ENCODE measurements around the gene PCDH18.
"Not testable (repeated sequence)": the region's sequence is repeated elsewhere in the genome, so short reads cannot be mapped to it uniquely, and the experiment has no call there.

Gene PCDH18

DNA sequence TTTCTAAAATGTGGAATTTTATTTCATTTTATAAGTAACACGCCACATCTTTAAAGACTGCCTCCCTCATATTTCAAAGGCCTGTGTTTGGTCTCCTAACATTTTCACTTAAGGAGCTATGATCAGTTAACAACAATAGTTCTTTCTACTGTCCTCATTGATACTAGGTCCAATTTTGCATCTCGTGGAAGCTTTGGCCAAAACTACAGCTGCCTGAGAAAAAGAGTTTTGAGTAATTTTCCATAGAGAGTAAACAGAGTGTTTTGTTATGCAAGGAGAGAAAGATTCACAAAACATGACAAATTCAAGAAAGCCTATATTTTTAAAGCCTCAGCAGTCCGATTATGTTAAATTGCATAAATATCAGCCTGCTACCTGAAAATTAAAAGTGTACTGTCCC is 11.4 kb upstream of the PCDH18 start:
- TF ChIP-seq CTCF (IDR thresholded peaks at IDR 0.05; ENCODE audit: insufficient read depth, missing control alignments): no peak
- DNase-seq (ENCODE audit: insufficient read length, low spot score) (no peak), FAIRE-seq (no peak)

- DNase-seq (ENCODE audit: insufficient read length, low spot score) (no peak), FAIRE-seq (no peak)
- TF ChIP-seq CTCF (IDR thresholded peaks at IDR 0.05; ENCODE audit: insufficient read depth, missing control alignments): no peak
Measured at GRCh38 chr4:137543198-137543597, 10.9 kb upstream of the PCDH18 start.

- no peak for DNase-seq (ENCODE audit: insufficient read length, low spot score)
- no peak for TF ChIP-seq CTCF (IDR thresholded peaks at IDR 0.05; ENCODE audit: insufficient read depth, missing control alignments)
- FAIRE-seq: no peak
Measured at GRCh38 chr4:137541876-137542646, 9.8 kb upstream of the PCDH18 start.

- TF ChIP-seq CTCF (IDR thresholded peaks at IDR 0.05; ENCODE audit: insufficient read depth, missing control alignments): no peak
- FAIRE-seq (no peak), DNase-seq (ENCODE audit: insufficient read length, low spot score) (no peak)
Measured at GRCh38 chr4:137541181-137541580, 8.9 kb upstream of the PCDH18 start.

DNA sequence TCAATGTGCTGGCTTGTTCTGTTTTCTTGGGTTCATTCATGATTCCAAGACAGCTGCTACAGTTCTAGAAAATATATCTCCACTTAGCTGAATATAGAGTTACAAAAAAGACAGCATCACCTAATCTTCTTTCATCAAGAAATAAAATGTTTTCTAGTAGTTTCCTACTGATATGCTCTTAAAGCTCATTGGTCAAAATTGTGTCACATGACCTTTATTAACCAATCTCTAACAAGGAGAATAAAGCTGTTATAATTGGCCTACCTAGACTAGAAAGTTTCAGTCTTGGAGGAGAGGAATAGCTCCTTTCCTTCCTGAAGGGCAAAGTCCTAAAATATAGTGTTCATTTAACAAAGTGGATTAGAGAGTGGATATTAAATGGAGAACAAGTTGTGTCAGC is 8.1 kb upstream of the PCDH18 start:
- FAIRE-seq: no peak
- TF ChIP-seq CTCF (IDR thresholded peaks at IDR 0.05; ENCODE audit: insufficient read depth, missing control alignments): no peak
- no peak for DNase-seq (ENCODE audit: insufficient read length, low spot score)

DNA sequence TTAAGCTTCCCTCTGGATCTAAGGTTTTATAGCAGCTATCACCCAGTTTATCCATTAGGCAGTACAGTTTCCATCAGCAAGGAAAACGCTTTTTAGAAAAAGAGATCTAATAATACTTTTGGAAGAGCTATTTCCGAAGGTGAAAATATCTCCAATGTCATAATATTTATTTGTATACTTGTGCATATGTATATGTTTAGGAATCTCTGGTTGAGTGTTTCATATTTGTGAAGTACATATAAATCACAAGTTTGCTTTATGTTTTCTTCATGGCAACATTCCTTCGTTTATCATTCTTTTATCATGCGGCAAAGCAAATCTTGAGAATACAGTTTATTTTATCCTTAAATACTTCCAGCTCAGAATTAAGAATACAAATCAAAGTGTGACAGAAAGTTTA is 6.2 kb upstream of the PCDH18 start:
- no peak for DNase-seq (ENCODE audit: insufficient read length, low spot score)
- FAIRE-seq: no peak
- no peak for TF ChIP-seq CTCF (IDR thresholded peaks at IDR 0.05; ENCODE audit: insufficient read depth, missing control alignments)

DNA sequence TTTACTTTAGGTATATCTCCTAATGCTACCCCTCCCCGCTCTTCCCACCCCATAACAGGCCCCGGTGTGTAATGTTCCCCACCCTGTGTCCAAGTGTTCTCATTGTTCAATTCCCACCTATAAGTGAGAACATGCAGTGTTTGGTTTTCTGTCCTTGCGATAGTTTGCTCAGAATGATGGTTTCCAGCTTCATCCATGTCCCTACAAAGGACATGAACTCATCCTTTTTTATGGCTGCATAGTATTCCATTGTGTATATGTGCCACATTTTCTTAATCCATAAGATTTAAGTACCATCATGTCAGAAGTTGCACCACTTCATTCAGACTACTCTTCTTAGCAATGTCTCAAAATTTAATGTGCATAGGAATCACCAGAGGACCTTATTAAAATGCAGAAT is 5.5 kb upstream of the PCDH18 start:
- peak; percentile 11 for FAIRE-seq
- not testable (repeated sequence) for DNase-seq (ENCODE audit: insufficient read length, low spot score)
